ENCODE data around the gene PHLDA1. TPM values are rescaled to one million over a fixed set of nuclear protein-coding genes. Genes with fewer than 3 reads are reported as not detected.

The PHLDA1 gene
- total and polyA plus RNA-seq, 4 donors, result 9.0 to 26.9 (median 21.3) TPM

GRCh38 chr12:76069339-76069738 is 37.8 kb upstream of the PHLDA1 start:
- DNase-seq (no peak), ATAC-seq (ENCODE audit: low FRiP score) (no peak)
- no peaks in the 10 kb centered on the region for H3K9me3 ChIP-seq (ENCODE audit: control insufficient read depth, low read length)
- intact Hi-C loops (cut with DNase I), result no loop called here
- no peak overlapping the region for H3K4me3 ChIP-seq (ENCODE audit: low read length in 2 of 2)
- H3K4me1 ChIP-seq (ENCODE audit: control insufficient read depth in 1 of 2, insufficient read depth in 2 of 2, low read length in 2 of 2), result peaks cover 0 to 4% of the 10 kb centered on the region in 2 donors
- H3K27ac ChIP-seq (ENCODE audit: low read depth in 1 of 2, low read length in 2 of 2), result no peak overlapping the region
- no peaks in the 10 kb centered on the region for H3K27me3 ChIP-seq (ENCODE audit: control insufficient read depth in 1 of 2, insufficient read depth in 2 of 2, low read length in 1 of 2)
- H3K36me3 ChIP-seq (ENCODE audit: control insufficient read depth in 1 of 2, insufficient read depth in 2 of 2, low read length in 1 of 2), result no peaks in the 10 kb centered on the region

GRCh38 chr12:76065917-76066316 is 34.3 kb upstream of the PHLDA1 start:
- H3K4me1 ChIP-seq (ENCODE audit: control insufficient read depth in 1 of 2, insufficient read depth in 2 of 2, low read length in 2 of 2), result peaks cover 0 to 4% of the 10 kb centered on the region in 2 donors
- H3K27me3 ChIP-seq (ENCODE audit: control insufficient read depth in 1 of 2, insufficient read depth in 2 of 2, low read length in 1 of 2), result no peaks in the 10 kb centered on the region
- DNase-seq, result no peak
- no peak for ATAC-seq (ENCODE audit: low FRiP score)
- H3K27ac ChIP-seq (ENCODE audit: low read depth in 1 of 2, low read length in 2 of 2), result no peak overlapping the region
- 97% methylated on average over 3 of the region's 3 CpGs for WGBS, 2 donors
- no peaks in the 10 kb centered on the region for H3K9me3 ChIP-seq (ENCODE audit: control insufficient read depth, low read length)
- H3K4me3 ChIP-seq (ENCODE audit: low read length in 2 of 2), result no peak overlapping the region
- intact Hi-C loops (cut with DNase I), result no loop called here
- H3K36me3 ChIP-seq (ENCODE audit: control insufficient read depth in 1 of 2, insufficient read depth in 2 of 2, low read length in 1 of 2), result peaks cover 0 to 4% of the 10 kb centered on the region in 2 donors

GRCh38 chr12:76064904-76065303 is 33.3 kb upstream of the PHLDA1 start:
- intact Hi-C loops (cut with DNase I), result no loop called here
- H3K9me3 ChIP-seq (ENCODE audit: control insufficient read depth, low read length), result no peaks in the 10 kb centered on the region
- WGBS, 2 donors, result 94 to 98% methylated on average over 1 of the region's 1 CpG
- H3K4me1 ChIP-seq (ENCODE audit: control insufficient read depth in 1 of 2, insufficient read depth in 2 of 2, low read length in 2 of 2), result no peaks in the 10 kb centered on the region
- no peak overlapping the region for H3K4me3 ChIP-seq (ENCODE audit: low read length in 2 of 2)
- no peak overlapping the region for H3K27ac ChIP-seq (ENCODE audit: low read depth in 1 of 2, low read length in 2 of 2)
- H3K27me3 ChIP-seq (ENCODE audit: control insufficient read depth in 1 of 2, insufficient read depth in 2 of 2, low read length in 1 of 2), result no peaks in the 10 kb centered on the region
- H3K36me3 ChIP-seq (ENCODE audit: control insufficient read depth in 1 of 2, insufficient read depth in 2 of 2, low read length in 1 of 2), result peaks cover 0 to 4% of the 10 kb centered on the region in 2 donors
- no peak for ATAC-seq (ENCODE audit: low FRiP score)
- no peak for DNase-seq

- Histone ChIP-seq H3K36me3 (ENCODE audit: control insufficient read depth in 1 of 2, insufficient read depth in 2 of 2, low read length in 1 of 2) (peaks cover 0 to 4% of the 10 kb centered on the region in 2 donors), H3K27me3 (ENCODE audit: control insufficient read depth in 1 of 2, insufficient read depth in 2 of 2, low read length in 1 of 2) (no peaks in the 10 kb centered on the region), H3K27ac (ENCODE audit: low read depth in 1 of 2, low read length in 2 of 2) (no peak overlapping the region), H3K9me3 (ENCODE audit: control insufficient read depth, low read length) (no peaks in the 10 kb centered on the region), H3K4me3 (ENCODE audit: low read length in 2 of 2) (no peak overlapping the region), H3K4me1 (ENCODE audit: control insufficient read depth in 1 of 2, insufficient read depth in 2 of 2, low read length in 2 of 2) (no peaks in the 10 kb centered on the region)
- DNase-seq (no peak), ATAC-seq (ENCODE audit: low FRiP score) (no peak)
- WGBS, 2 donors, result 50 to 53% methylated on average over 2 of the region's 2 CpGs
- intact Hi-C loops (cut with DNase I), result no loop called here
Measured at GRCh38 chr12:76060111-76060510, 28.5 kb upstream of the PHLDA1 start.

GRCh38 chr12:76057326-76057725 is 25.8 kb upstream of the PHLDA1 start:
- H3K27ac ChIP-seq (ENCODE audit: low read depth in 1 of 2, low read length in 2 of 2), result no peak overlapping the region
- ATAC-seq (ENCODE audit: low FRiP score) (no peak), DNase-seq (no peak)
- no peaks in the 10 kb centered on the region for H3K4me1 ChIP-seq (ENCODE audit: control insufficient read depth in 1 of 2, insufficient read depth in 2 of 2, low read length in 2 of 2)
- H3K27me3 ChIP-seq (ENCODE audit: control insufficient read depth in 1 of 2, insufficient read depth in 2 of 2, low read length in 1 of 2), result no peaks in the 10 kb centered on the region
- 83 to 87% methylated on average over 7 of the region's 7 CpGs for WGBS, 2 donors
- intact Hi-C loops (cut with DNase I), result no loop called here
- H3K4me3 ChIP-seq (ENCODE audit: low read length in 2 of 2), result no peak overlapping the region
- no peaks in the 10 kb centered on the region for H3K9me3 ChIP-seq (ENCODE audit: control insufficient read depth, low read length)
- peaks cover 0 to 6% of the 10 kb centered on the region in 2 donors for H3K36me3 ChIP-seq (ENCODE audit: control insufficient read depth in 1 of 2, insufficient read depth in 2 of 2, low read length in 1 of 2)

GRCh38 chr12:76055393-76055792 is 23.8 kb upstream of the PHLDA1 start:
- no peak for DNase-seq
- Histone ChIP-seq H3K36me3 (ENCODE audit: control insufficient read depth in 1 of 2, insufficient read depth in 2 of 2, low read length in 1 of 2) (peaks cover 0 to 3% of the 10 kb centered on the region in 2 donors), H3K4me1 (ENCODE audit: control insufficient read depth in 1 of 2, insufficient read depth in 2 of 2, low read length in 2 of 2) (no peaks in the 10 kb centered on the region), H3K27ac (ENCODE audit: low read depth in 1 of 2, low read length in 2 of 2) (no peak overlapping the region), H3K4me3 (ENCODE audit: low read length in 2 of 2) (no peak overlapping the region), H3K27me3 (ENCODE audit: control insufficient read depth in 1 of 2, insufficient read depth in 2 of 2, low read length in 1 of 2) (no peaks in the 10 kb centered on the region), H3K9me3 (ENCODE audit: control insufficient read depth, low read length) (no peaks in the 10 kb centered on the region)
- 68 to 71% methylated on average over 2 of the region's 2 CpGs for WGBS, 2 donors
- intact Hi-C loops (cut with DNase I), result no loop called here
- no peak for ATAC-seq (ENCODE audit: low FRiP score)

GRCh38 chr12:76049575-76050251 is 18.1 kb upstream of the PHLDA1 start:
- Histone ChIP-seq H3K4me1 (ENCODE audit: control insufficient read depth in 1 of 2, insufficient read depth in 2 of 2, low read length in 2 of 2) (no peaks in the 10 kb centered on the region), H3K9me3 (ENCODE audit: control insufficient read depth, low read length) (no peaks in the 10 kb centered on the region), H3K36me3 (ENCODE audit: control insufficient read depth in 1 of 2, insufficient read depth in 2 of 2, low read length in 1 of 2) (peaks cover 0 to 3% of the 10 kb centered on the region in 2 donors), H3K27ac (ENCODE audit: low read depth in 1 of 2, low read length in 2 of 2) (no peak overlapping the region), H3K4me3 (ENCODE audit: low read length in 2 of 2) (no peak overlapping the region), H3K27me3 (ENCODE audit: control insufficient read depth in 1 of 2, insufficient read depth in 2 of 2, low read length in 1 of 2) (no peaks in the 10 kb centered on the region)
- intact Hi-C loops (cut with DNase I), result no loop called here
- DNase-seq (no peak), ATAC-seq (ENCODE audit: low FRiP score) (no peak)
- WGBS, 2 donors, result 87 to 91% methylated on average over 4 of the region's 4 CpGs

- DNase-seq (no peak), ATAC-seq (ENCODE audit: low FRiP score) (no peak)
- no peaks in the 10 kb centered on the region for H3K4me1 ChIP-seq (ENCODE audit: control insufficient read depth in 1 of 2, insufficient read depth in 2 of 2, low read length in 2 of 2)
- 75 to 83% methylated on average over 2 of the region's 2 CpGs for WGBS, 2 donors
- no peak overlapping the region for H3K27ac ChIP-seq (ENCODE audit: low read depth in 1 of 2, low read length in 2 of 2)
- no peaks in the 10 kb centered on the region for H3K9me3 ChIP-seq (ENCODE audit: control insufficient read depth, low read length)
- H3K27me3 ChIP-seq (ENCODE audit: control insufficient read depth in 1 of 2, insufficient read depth in 2 of 2, low read length in 1 of 2), result no peaks in the 10 kb centered on the region
- peaks cover 1 to 2% of the 10 kb centered on the region in 2 donors for H3K36me3 ChIP-seq (ENCODE audit: control insufficient read depth in 1 of 2, insufficient read depth in 2 of 2, low read length in 1 of 2)
- H3K4me3 ChIP-seq (ENCODE audit: low read length in 2 of 2), result no peak overlapping the region
- intact Hi-C loops (cut with DNase I), result no loop called here
Measured at GRCh38 chr12:76047742-76048141, 16.2 kb upstream of the PHLDA1 start.

- no peak overlapping the region for H3K27ac ChIP-seq (ENCODE audit: low read depth in 1 of 2, low read length in 2 of 2)
- H3K36me3 ChIP-seq (ENCODE audit: control insufficient read depth in 1 of 2, insufficient read depth in 2 of 2, low read length in 1 of 2), result peaks cover 1 to 2% of the 10 kb centered on the region in 2 donors
- no peak for DNase-seq
- no peaks in the 10 kb centered on the region for H3K9me3 ChIP-seq (ENCODE audit: control insufficient read depth, low read length)
- H3K4me1 ChIP-seq (ENCODE audit: control insufficient read depth in 1 of 2, insufficient read depth in 2 of 2, low read length in 2 of 2), result no peaks in the 10 kb centered on the region
- ATAC-seq (ENCODE audit: low FRiP score), result no peak
- no peaks in the 10 kb centered on the region for H3K27me3 ChIP-seq (ENCODE audit: control insufficient read depth in 1 of 2, insufficient read depth in 2 of 2, low read length in 1 of 2)
- WGBS, 2 donors, result 85 to 91% methylated on average over 2 of the region's 2 CpGs
- intact Hi-C loops (cut with DNase I), result no loop called here
- H3K4me3 ChIP-seq (ENCODE audit: low read length in 2 of 2), result no peak overlapping the region
Measured at GRCh38 chr12:76047060-76047459, 15.5 kb upstream of the PHLDA1 start.
